HEK293 (cell line): ENCODE data around the gene GALNT11.

Source experiments
- ATF2 ChIP-seq: fragments of 450-650 bp; formaldehyde crosslinking; IDR thresholded peaks from 2 replicates; pipeline ENCODE4 v1.5.1; 2016; ENCODE audit warnings: missing biosample characterization, missing genetic modification characterization, low read depth
- GFI1B ChIP-seq: fragments of 450-650 bp; formaldehyde crosslinking; IDR thresholded peaks from 2 replicates; pipeline ENCODE4 v1.5.1; 2016; ENCODE audit warnings: missing biosample characterization, missing genetic modification characterization
- GLI4 ChIP-seq: fragments of 450-650 bp; formaldehyde crosslinking; IDR thresholded peaks from 2 replicates; pipeline ENCODE4 v1.5.1; 2016; ENCODE audit warnings: missing biosample characterization, missing genetic modification characterization
- IKZF3 ChIP-seq: fragments of 450-650 bp; IDR thresholded peaks from 2 replicates; pipeline ENCODE4 v1.5.0; 2018; ENCODE audit warnings: missing biosample characterization, mild to moderate bottlenecking, missing genetic modification characterization, moderate library complexity
- KLF16 ChIP-seq: fragments of 450-650 bp; formaldehyde crosslinking; IDR thresholded peaks from 2 replicates; pipeline ENCODE4 v1.5.1; 2017; ENCODE audit warnings: missing biosample characterization, missing genetic modification characterization
- KLF7 ChIP-seq: fragments of 450-650 bp; formaldehyde crosslinking; IDR thresholded peaks from 2 replicates; pipeline ENCODE4 v1.5.1; 2016; ENCODE audit warnings: missing biosample characterization, missing genetic modification characterization, borderline replicate concordance
- KLF9 ChIP-seq: fragments of 450-650 bp; formaldehyde crosslinking; IDR thresholded peaks from 2 replicates; pipeline ENCODE4 v1.5.1; 2016; ENCODE audit warnings: missing biosample characterization, missing genetic modification characterization, low read depth
- PRDM1 ChIP-seq: fragments of 450-650 bp; formaldehyde crosslinking; IDR thresholded peaks from 2 replicates; pipeline ENCODE4; 2016; ENCODE audit warnings: missing biosample characterization, missing genetic modification characterization
- REST ChIP-seq: fragments of 450-650 bp; formaldehyde crosslinking; IDR thresholded peaks from 2 replicates; pipeline ENCODE4 v1.5.1; 2016; ENCODE audit warnings: missing biosample characterization, missing genetic modification characterization
- SETDB1 ChIP-seq: IDR thresholded peaks from one replicate; pipeline ENCODE4 v1.6.1; 2017; ENCODE audit warnings: mild to moderate bottlenecking, low read length, moderate library complexity, mixed read lengths; ENCODE audit not compliant: insufficient read length
- TRIM28 ChIP-seq: IDR thresholded peaks from 2 replicates; pipeline ENCODE4 v1.6.1; 2011; ENCODE audit warnings: low read length, control low read depth, borderline replicate concordance
- ZBTB6 ChIP-seq: fragments of 450-650 bp; formaldehyde crosslinking; IDR thresholded peaks from 2 replicates; pipeline ENCODE4 v1.5.1; 2017; ENCODE audit warnings: missing biosample characterization, missing genetic modification characterization
- ZFP3 ChIP-seq: fragments of 450-650 bp; formaldehyde crosslinking; IDR thresholded peaks from 2 replicates; pipeline ENCODE4 v1.5.1; 2016; ENCODE audit warnings: low read depth, missing biosample characterization, missing genetic modification characterization
- ZNF148 ChIP-seq: fragments of 450-650 bp; formaldehyde crosslinking; IDR thresholded peaks from 2 replicates; pipeline ENCODE4 v1.5.0; 2017; ENCODE audit warnings: missing biosample characterization, missing genetic modification characterization, borderline replicate concordance
- ZNF214 ChIP-seq: fragments of 450-650 bp; formaldehyde crosslinking; IDR thresholded peaks from 2 replicates; pipeline ENCODE4 v1.5.1; 2017; ENCODE audit warnings: missing biosample characterization, mild to moderate bottlenecking, missing genetic modification characterization, borderline replicate concordance
- ZNF24 ChIP-seq: fragments of 450-650 bp; formaldehyde crosslinking; IDR thresholded peaks from 2 replicates; pipeline ENCODE4 v1.5.1; 2016; ENCODE audit warnings: missing biosample characterization, missing genetic modification characterization
- ZNF302 ChIP-seq: fragments of 450-650 bp; formaldehyde crosslinking; IDR thresholded peaks from 2 replicates; pipeline ENCODE4 v1.5.1; 2016; ENCODE audit warnings: missing biosample characterization, missing genetic modification characterization, low read depth
- ZNF311 ChIP-seq: fragments of 450-650 bp; formaldehyde crosslinking; IDR thresholded peaks from 2 replicates; pipeline ENCODE4 v1.5.1; 2017; ENCODE audit warnings: missing biosample characterization, missing genetic modification characterization, borderline replicate concordance
- ZNF404 ChIP-seq: fragments of 450-650 bp; formaldehyde crosslinking; IDR thresholded peaks from 2 replicates; pipeline ENCODE4 v1.5.1; 2017; ENCODE audit warnings: missing biosample characterization, missing genetic modification characterization
- ZNF521 ChIP-seq: fragments of 450-650 bp; formaldehyde crosslinking; IDR thresholded peaks from 2 replicates; pipeline ENCODE4 v1.5.1; 2017; ENCODE audit warnings: missing biosample characterization, mild to moderate bottlenecking, missing genetic modification characterization
- ZNF529 ChIP-seq: fragments of 450-650 bp; formaldehyde crosslinking; IDR thresholded peaks from 2 replicates; pipeline ENCODE4 v1.5.1; 2017; ENCODE audit warnings: missing genetic modification characterization, missing biosample characterization; ENCODE audit not compliant: insufficient replicate concordance
- ZNF645 ChIP-seq: fragments of 450-650 bp; formaldehyde crosslinking; IDR thresholded peaks from 2 replicates; pipeline ENCODE4; 2016; ENCODE audit warnings: missing biosample characterization, missing genetic modification characterization
- ZNF654 ChIP-seq: fragments of 450-650 bp; formaldehyde crosslinking; IDR thresholded peaks from 2 replicates; pipeline ENCODE4 v1.5.1; 2016; ENCODE audit warnings: low read depth, missing biosample characterization, missing genetic modification characterization
- ZNF658 ChIP-seq: fragments of 450-650 bp; formaldehyde crosslinking; IDR thresholded peaks from 2 replicates; pipeline ENCODE4; 2016; ENCODE audit warnings: missing biosample characterization, missing genetic modification characterization
- ZNF660 ChIP-seq: fragments of 450-650 bp; IDR thresholded peaks from 2 replicates; pipeline ENCODE4 v1.5.1; 2018; ENCODE audit warnings: missing biosample characterization, mild to moderate bottlenecking, missing genetic modification characterization
- ZNF701 ChIP-seq: fragments of 450-650 bp; formaldehyde crosslinking; IDR thresholded peaks from 2 replicates; pipeline ENCODE4 v1.5.1; 2016; ENCODE audit warnings: missing biosample characterization, missing genetic modification characterization
- ZSCAN23 ChIP-seq: fragments of 450-650 bp; formaldehyde crosslinking; IDR thresholded peaks from 2 replicates; pipeline ENCODE4 v1.5.1; 2016; ENCODE audit warnings: missing biosample characterization, missing genetic modification characterization
- ZSCAN30 ChIP-seq: fragments of 450-650 bp; IDR thresholded peaks from 2 replicates; pipeline ENCODE4 v1.5.1; 2018; ENCODE audit warnings: missing biosample characterization, mild to moderate bottlenecking, missing genetic modification characterization, moderate library complexity

Gene GALNT11

GRCh38 chr7:152145853-152146466 lies 120.5 kb downstream of the GALNT11 start (continued):
- no peak for TF ChIP-seq ZNF148
- no peak for TF ChIP-seq ZNF529
- TF ChIP-seq ZNF302 (tag by site-specific recombination) = no peak
- TF ChIP-seq ZNF701 (tag by site-specific recombination) = no peak
- no peak for TF ChIP-seq ZNF404
- no peak for TF ChIP-seq ZNF311 (tag by site-specific recombination)
- TF ChIP-seq ZNF660 (tag by site-specific recombination) = 0 out of 2 replicates have a peak, but pooled peaks have one; percentile 19
- no peak for TF ChIP-seq ZBTB6 (tag by site-specific recombination)
- TF ChIP-seq KLF9 (tag by site-specific recombination) = no peak
- TF ChIP-seq ZNF658 (tag by site-specific recombination) = no peak
- TF ChIP-seq ZNF521 (tag by site-specific recombination) = no peak
- peak; percentile 68 for TF ChIP-seq ZNF654 (tag by site-specific recombination)
- no peak for TF ChIP-seq KLF7
- TF ChIP-seq REST (tag by site-specific recombination) = no peak
- TF ChIP-seq GLI4 = no peak
- TF ChIP-seq ZNF214 = no peak
- no peak for TF ChIP-seq IKZF3 (tag by site-specific recombination)
- TF ChIP-seq PRDM1 (tag by site-specific recombination) = peak; percentile 70
- no peak for TF ChIP-seq KLF16 (tag by site-specific recombination)
- TF ChIP-seq ZNF24 (tag by site-specific recombination) = 0 out of 2 replicates have a peak, but pooled peaks have one; percentile 34
- TF ChIP-seq SETDB1 = no peak
- TF ChIP-seq ZSCAN30 (tag by site-specific recombination) = peak; percentile 52; the same call in 1 of the 2 replicates
- peak; percentile 87 for TF ChIP-seq TRIM28
- TF ChIP-seq ZNF645 = no peak
- TF ChIP-seq ATF2 (tag by site-specific recombination) = no peak
- TF ChIP-seq GFI1B (tag by site-specific recombination) = 0 out of 2 replicates have a peak, but pooled peaks have one; percentile 19
- no peak for TF ChIP-seq ZSCAN23 (tag by site-specific recombination)
- TF ChIP-seq ZFP3 (tag by site-specific recombination) = no peak
